ENCODE measurements around the gene CCDC38.
"Not testable (repeated sequence)": the region's sequence is repeated elsewhere in the genome, so short reads cannot be mapped to it uniquely, and the experiment has no call there.

Gene CCDC38

DNA sequence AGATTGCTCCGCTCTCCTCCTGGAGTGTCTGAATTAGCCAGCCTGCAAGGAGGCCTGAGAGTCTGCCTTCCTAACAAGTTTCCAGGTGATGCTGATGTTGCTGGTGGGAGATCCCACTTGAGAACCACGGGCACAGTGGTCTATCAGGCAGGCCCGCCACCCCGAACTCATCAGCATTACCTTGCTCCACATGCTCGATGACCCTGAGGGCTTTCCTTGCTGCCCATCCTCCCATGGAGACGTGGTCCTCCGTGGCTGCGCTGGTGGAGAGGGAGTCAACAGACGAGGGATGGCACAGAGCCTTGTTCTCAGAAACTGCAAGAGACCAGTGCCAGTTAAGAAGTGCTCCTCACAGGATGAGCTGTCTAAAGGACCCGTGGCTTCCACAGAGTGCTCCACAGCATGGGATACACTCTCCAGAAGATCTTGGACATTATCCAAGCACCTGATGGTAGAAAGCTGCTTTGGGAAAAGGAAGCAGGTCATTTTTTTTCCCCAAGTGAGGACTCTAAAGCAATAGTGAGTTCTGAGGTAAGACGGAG, 35.4 kb upstream of the CCDC38 start:
- H3K9me3 ChIP-seq (ENCODE audit: insufficient read depth, low read depth, low read length) = no peaks in the 10 kb centered on the region
- H3K4me3 ChIP-seq (ENCODE audit: low read length) = no peak overlapping the region
- no peak overlapping the region for H3K27ac ChIP-seq (ENCODE audit: low read depth, low read length)
- H3K9ac ChIP-seq (ENCODE audit: low read depth, low read length) = no peak overlapping the region
- H3K4me1 ChIP-seq (ENCODE audit: insufficient read depth, low read length) = no peaks in the 10 kb centered on the region
- 92% methylated on average over 11 of the region's 11 CpGs for WGBS
- no peaks in the 10 kb centered on the region for H3K27me3 ChIP-seq (ENCODE audit: insufficient read depth, low read length)
- no peaks in the 10 kb centered on the region for H3K36me3 ChIP-seq (ENCODE audit: insufficient read depth, low read length)

DNA sequence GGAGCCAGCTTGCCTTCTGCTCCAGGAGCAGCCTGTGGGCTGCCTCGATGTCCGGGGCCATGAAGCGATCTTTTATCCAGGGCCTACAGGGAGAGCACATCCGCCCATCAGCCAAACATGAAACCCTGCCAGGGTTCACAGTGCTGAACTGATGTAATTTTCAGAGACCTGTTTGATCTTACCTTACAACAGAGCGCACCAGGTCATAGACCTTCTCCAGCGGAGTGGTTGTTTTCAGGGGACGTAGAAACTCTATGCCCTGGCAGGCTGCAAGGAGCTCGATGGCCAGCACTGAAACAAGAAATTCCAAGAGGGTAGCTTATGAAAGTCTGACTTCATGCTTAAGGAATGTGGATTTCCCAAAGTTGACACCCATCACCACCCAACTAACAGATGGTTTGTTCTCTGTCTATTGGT, 34.0 kb upstream of the CCDC38 start:
- Histone ChIP-seq H3K4me3 (ENCODE audit: low read length) (no peak overlapping the region), H3K4me1 (ENCODE audit: insufficient read depth, low read length) (peaks cover 3% of the 10 kb centered on the region; the same call in 1 of the 2 replicates), H3K27me3 (ENCODE audit: insufficient read depth, low read length) (no peaks in the 10 kb centered on the region), H3K36me3 (ENCODE audit: insufficient read depth, low read length) (no peaks in the 10 kb centered on the region), H3K27ac (ENCODE audit: low read depth, low read length) (no peak overlapping the region), H3K9ac (ENCODE audit: low read depth, low read length) (no peak overlapping the region), H3K9me3 (ENCODE audit: insufficient read depth, low read depth, low read length) (no peaks in the 10 kb centered on the region)
- 93% methylated on average over 8 of the region's 8 CpGs for WGBS

DNA sequence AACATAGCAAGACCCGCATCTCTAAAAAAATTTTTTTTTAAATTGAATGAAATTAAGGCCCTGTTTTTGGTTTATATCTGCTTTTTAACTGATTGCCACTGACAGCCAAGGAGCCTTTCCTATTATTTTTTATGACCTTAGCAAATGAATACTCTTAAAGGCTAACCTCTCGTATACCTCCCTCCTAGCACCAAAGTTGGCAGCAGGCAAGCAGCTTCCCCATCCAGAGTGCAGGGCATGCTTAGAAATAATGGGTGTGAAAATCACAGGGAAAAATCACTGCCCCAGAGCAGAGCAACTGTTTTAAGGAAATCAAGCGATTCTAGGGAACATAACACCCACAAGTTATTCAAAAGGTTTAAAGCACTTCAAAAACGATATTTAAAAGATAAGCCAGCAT, 33.1 kb upstream of the CCDC38 start:
- no peak overlapping the region for H3K4me3 ChIP-seq (ENCODE audit: low read length)
- no peak overlapping the region for H3K9ac ChIP-seq (ENCODE audit: low read depth, low read length)
- peaks cover 11% of the 10 kb centered on the region for H3K4me1 ChIP-seq (ENCODE audit: insufficient read depth, low read length)
- no peaks in the 10 kb centered on the region for H3K36me3 ChIP-seq (ENCODE audit: insufficient read depth, low read length)
- no peak overlapping the region for H3K27ac ChIP-seq (ENCODE audit: low read depth, low read length)
- no peaks in the 10 kb centered on the region for H3K27me3 ChIP-seq (ENCODE audit: insufficient read depth, low read length)
- 89% methylated on average over 4 of the region's 4 CpGs for WGBS
- no peaks in the 10 kb centered on the region for H3K9me3 ChIP-seq (ENCODE audit: insufficient read depth, low read depth, low read length)

DNA sequence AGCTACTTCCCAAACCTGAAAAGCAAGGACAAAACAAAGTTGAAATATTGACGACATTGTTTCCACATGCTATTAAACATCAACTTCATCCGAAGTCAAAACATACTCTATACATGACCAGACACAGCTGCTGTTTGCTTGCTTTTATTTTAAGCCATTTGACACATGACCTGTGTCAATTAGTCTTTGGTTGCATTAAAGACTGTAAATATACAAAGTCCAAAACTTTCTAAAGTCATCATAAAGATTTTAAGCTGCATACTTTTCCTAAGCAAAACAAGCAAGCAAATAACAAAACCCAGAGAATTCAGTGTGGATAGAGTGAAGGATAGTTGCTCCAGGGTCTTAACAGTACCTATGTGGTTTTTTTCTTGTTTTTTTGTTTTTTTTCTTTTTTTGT, 31.9 kb upstream of the CCDC38 start:
- peaks cover 13% of the 10 kb centered on the region for H3K4me1 ChIP-seq (ENCODE audit: insufficient read depth, low read length)
- no peak overlapping the region for H3K27ac ChIP-seq (ENCODE audit: low read depth, low read length)
- H3K27me3 ChIP-seq (ENCODE audit: insufficient read depth, low read length) = no peaks in the 10 kb centered on the region
- H3K4me3 ChIP-seq (ENCODE audit: low read length) = no peak overlapping the region
- H3K9ac ChIP-seq (ENCODE audit: low read depth, low read length) = no peak overlapping the region
- no peaks in the 10 kb centered on the region for H3K36me3 ChIP-seq (ENCODE audit: insufficient read depth, low read length)
- no peaks in the 10 kb centered on the region for H3K9me3 ChIP-seq (ENCODE audit: insufficient read depth, low read depth, low read length)
- 91% methylated on average over 2 of the region's 2 CpGs for WGBS

DNA sequence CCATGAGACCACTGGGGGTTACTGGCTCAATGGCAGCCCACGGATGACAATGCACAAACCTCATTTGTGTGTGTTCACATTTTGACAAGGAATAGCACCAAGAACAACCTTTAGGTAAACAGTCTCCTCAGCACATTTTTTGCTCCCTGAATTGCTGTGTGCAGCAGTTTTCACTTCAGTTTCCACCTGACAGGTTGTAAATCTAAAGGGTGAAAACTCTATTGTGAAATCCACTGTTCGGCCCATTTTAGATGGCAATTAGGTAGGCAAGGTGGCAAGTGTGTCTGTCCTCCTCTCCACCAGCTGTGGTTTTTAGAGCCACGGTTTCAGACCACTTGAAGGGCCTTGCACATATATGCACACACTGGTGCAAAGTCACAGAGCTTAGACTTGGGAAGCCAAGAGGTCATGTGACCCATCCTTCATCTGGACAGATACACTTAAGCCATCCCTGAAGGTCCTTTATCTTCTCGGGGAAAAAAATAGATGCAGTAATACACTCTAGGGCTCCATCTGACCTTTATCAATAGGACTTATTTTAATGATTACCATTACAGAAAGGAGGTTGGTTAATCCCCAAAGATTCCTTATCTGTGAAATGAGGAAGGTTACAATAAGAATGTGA, 30.5 kb upstream of the CCDC38 start:
- Histone ChIP-seq H3K36me3 (ENCODE audit: insufficient read depth, low read length) (no peaks in the 10 kb centered on the region), H3K4me3 (ENCODE audit: low read length) (no peak overlapping the region), H3K9me3 (ENCODE audit: insufficient read depth, low read depth, low read length) (no peaks in the 10 kb centered on the region), H3K27ac (ENCODE audit: low read depth, low read length) (no peak overlapping the region), H3K27me3 (ENCODE audit: insufficient read depth, low read length) (no peaks in the 10 kb centered on the region), H3K9ac (ENCODE audit: low read depth, low read length) (no peak overlapping the region), H3K4me1 (ENCODE audit: insufficient read depth, low read length) (peaks cover 13% of the 10 kb centered on the region)
- WGBS = 90% methylated on average over 4 of the region's 4 CpGs

DNA sequence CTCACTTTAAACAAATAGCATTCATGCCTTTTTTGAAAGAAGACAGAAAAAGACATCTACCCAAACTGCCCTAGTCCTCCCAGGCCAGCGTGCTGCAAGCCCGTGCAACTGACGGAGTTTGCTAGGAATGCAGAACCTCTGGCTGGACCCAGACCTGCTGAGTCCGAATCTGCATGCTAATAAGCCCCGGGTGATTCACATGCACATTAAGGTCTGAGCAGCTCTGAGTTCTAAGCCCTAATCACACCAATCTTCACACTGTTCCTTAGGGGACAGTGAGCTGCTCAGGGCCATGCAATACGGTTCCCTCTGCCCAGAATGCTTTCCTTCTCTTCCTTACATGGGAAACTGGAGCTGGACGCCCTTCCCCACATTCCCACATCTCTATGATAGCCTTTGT, 28.5 kb upstream of the CCDC38 start:
- H3K4me3 ChIP-seq (ENCODE audit: low read length) = no peak overlapping the region

DNA sequence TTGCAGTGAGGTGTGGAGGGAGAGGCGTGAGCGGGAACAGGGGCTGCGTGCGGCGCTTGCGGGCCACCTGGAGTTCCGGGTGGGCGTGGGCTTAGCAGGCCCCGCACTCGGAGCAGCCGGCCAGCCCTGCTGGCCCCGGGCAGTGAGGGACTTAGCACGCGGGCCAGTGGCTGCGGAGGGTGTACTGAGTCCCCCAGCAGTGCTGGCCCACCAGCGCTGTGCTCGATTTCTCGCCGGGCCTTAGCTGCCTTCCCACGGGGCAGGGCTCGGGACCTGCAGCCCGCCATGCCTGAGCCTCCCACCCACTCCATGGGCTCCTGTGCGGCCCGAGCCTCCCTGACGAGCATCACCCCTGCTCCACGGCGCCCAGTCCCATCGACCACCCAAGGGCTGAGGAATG, 26.7 kb upstream of the CCDC38 start:
- WGBS = 95% methylated on average over 27 of the region's 28 CpGs
- not testable (repeated sequence) for H3K36me3 ChIP-seq (ENCODE audit: insufficient read depth, low read length); H3K4me3 ChIP-seq (ENCODE audit: low read length); H3K9ac ChIP-seq (ENCODE audit: low read depth, low read length); H3K9me3 ChIP-seq (ENCODE audit: insufficient read depth, low read depth, low read length); H3K27me3 ChIP-seq (ENCODE audit: insufficient read depth, low read length); H3K27ac ChIP-seq (ENCODE audit: low read depth, low read length)
- H3K4me1 ChIP-seq (ENCODE audit: insufficient read depth, low read length) = peaks cover 13% of the 10 kb centered on the region

More for the DNA sequence above, 28.5 kb upstream of the CCDC38 start:
- WGBS = 14% methylated on average over 7 of the region's 7 CpGs
- Histone ChIP-seq H3K9me3 (ENCODE audit: insufficient read depth, low read depth, low read length) (no peaks in the 10 kb centered on the region), H3K27me3 (ENCODE audit: insufficient read depth, low read length) (no peaks in the 10 kb centered on the region), H3K9ac (ENCODE audit: low read depth, low read length) (no peak overlapping the region), H3K27ac (ENCODE audit: low read depth, low read length) (peak overlapping the region; percentile 65; the same call in 1 of the 2 replicates), H3K36me3 (ENCODE audit: insufficient read depth, low read length) (no peaks in the 10 kb centered on the region), H3K4me1 (ENCODE audit: insufficient read depth, low read length) (peaks cover 13% of the 10 kb centered on the region)

DNA sequence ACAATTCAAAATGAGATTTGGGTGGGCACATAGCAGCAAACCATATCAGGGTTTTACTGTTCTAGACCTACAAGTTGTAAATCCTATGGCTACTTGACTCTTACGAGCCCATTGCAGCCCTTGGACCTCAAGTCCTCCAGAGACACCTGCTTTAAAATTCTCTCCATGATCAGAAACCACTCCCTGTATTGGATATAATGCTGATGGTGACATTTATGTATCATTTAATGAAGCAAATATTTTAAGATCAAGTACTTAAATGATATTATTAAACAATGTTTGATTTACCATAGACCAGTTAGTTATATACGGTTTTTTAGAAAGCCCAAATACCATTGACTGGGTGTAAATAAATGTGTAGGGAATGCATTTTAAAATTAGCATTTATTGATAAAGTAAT, 24.9 kb upstream of the CCDC38 start:
- peaks cover 13% of the 10 kb centered on the region for H3K4me1 ChIP-seq (ENCODE audit: insufficient read depth, low read length)
- no peak overlapping the region for H3K27ac ChIP-seq (ENCODE audit: low read depth, low read length)
- H3K9ac ChIP-seq (ENCODE audit: low read depth, low read length) = no peak overlapping the region
- WGBS = 91% methylated on average over 1 of the region's 2 CpGs
- H3K36me3 ChIP-seq (ENCODE audit: insufficient read depth, low read length) = no peaks in the 10 kb centered on the region
- H3K9me3 ChIP-seq (ENCODE audit: insufficient read depth, low read depth, low read length) = no peaks in the 10 kb centered on the region
- no peaks in the 10 kb centered on the region; the same call in 1 of the 2 replicates for H3K27me3 ChIP-seq (ENCODE audit: insufficient read depth, low read length)
- H3K4me3 ChIP-seq (ENCODE audit: low read length) = no peak overlapping the region

DNA sequence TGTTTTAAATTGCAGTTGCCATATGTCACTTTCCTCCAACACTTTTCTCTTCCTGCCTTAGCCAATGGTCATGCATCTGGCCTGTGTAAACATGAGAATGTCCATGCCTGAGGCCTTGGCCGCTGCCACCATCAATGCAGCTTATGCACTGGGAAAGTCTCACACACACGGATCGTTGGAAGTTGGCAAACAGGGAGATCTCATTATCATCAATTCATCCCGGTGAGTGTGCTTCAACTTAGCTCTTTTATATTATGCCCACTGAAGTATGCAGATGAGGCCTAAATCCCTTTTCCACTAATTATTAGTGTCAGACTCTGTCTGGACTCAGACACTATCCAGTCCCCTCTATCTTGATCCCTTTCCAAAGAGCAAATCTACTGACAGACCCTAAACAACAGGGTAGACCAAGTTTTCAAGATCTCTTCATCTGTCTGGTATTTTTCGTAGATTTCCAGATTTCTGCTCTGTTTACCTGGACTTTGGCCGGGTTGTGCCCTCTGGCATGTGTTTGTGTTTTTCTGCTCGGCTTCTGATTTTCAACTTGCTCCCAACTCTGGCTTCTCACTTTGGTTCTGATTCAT, 24.0 kb upstream of the CCDC38 start:
- H3K27ac ChIP-seq (ENCODE audit: low read depth, low read length) = no peak overlapping the region
- peaks cover 9% of the 10 kb centered on the region for H3K4me1 ChIP-seq (ENCODE audit: insufficient read depth, low read length)
- H3K9ac ChIP-seq (ENCODE audit: low read depth, low read length) = no peak overlapping the region
- H3K4me3 ChIP-seq (ENCODE audit: low read length) = no peak overlapping the region
- H3K27me3 ChIP-seq (ENCODE audit: insufficient read depth, low read length) = no peaks in the 10 kb centered on the region; the same call in 1 of the 2 replicates
- H3K9me3 ChIP-seq (ENCODE audit: insufficient read depth, low read depth, low read length) = no peaks in the 10 kb centered on the region
- H3K36me3 ChIP-seq (ENCODE audit: insufficient read depth, low read length) = no peaks in the 10 kb centered on the region
- 90% methylated on average over 7 of the region's 7 CpGs for WGBS

DNA sequence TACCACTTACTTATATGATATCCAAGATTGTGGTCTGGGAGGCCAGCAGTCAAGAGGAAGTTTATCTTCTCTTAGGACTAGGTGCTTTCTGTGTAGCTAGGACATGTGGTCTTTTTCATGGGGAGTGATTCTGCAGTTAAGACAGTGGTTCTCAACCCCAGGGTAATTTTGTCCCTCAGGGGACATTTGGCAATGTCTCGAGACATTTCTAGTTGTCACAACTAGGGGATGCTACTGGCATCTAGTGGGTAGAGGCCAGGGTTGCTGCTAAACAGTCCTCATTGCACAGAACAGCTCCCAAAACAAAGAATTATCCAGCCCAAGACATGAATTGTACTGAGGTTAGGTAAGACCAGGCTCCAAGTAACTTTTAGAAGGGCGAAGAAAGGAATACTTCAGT, 20.7 kb upstream of the CCDC38 start:
- no peaks in the 10 kb centered on the region for H3K9me3 ChIP-seq (ENCODE audit: insufficient read depth, low read depth, low read length)

DNA sequence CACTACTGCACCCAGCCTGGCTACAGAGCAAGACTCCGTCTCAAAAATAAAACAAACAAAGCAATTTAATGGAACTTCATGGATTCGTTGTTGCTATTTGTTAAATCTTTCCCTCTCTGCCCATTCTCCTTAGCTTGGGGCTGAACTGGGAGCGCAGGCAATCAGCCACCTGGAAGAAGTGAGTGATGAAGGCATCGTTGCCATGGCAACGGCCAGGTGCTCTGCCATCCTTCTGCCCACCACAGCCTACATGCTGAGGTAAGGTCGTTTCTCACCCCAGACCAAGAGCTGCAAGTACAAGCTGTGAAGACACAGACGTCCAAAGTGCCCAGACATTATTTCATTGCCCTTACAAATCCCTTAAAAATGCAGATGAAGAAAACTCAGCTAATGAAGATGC, 19.8 kb upstream of the CCDC38 start:
- Histone ChIP-seq H3K4me1 (ENCODE audit: insufficient read depth, low read length) (0 out of 2 replicates have a peak, but pooled peaks cover 3% of the 10 kb centered on the region), H3K27ac (ENCODE audit: low read depth, low read length) (no peak overlapping the region), H3K36me3 (ENCODE audit: insufficient read depth, low read length) (no peaks in the 10 kb centered on the region), H3K27me3 (ENCODE audit: insufficient read depth, low read length) (no peaks in the 10 kb centered on the region; the same call in 1 of the 2 replicates), H3K9me3 (ENCODE audit: insufficient read depth, low read depth, low read length) (no peaks in the 10 kb centered on the region), H3K9ac (ENCODE audit: low read depth, low read length) (no peak overlapping the region), H3K4me3 (ENCODE audit: low read length) (no peak overlapping the region)
- 84% methylated on average over 7 of the region's 7 CpGs for WGBS

More for the DNA sequence above, 20.7 kb upstream of the CCDC38 start:
- WGBS = 96% methylated on average over 2 of the region's 2 CpGs
- H3K27ac ChIP-seq (ENCODE audit: low read depth, low read length) = no peak overlapping the region
- no peaks in the 10 kb centered on the region for H3K36me3 ChIP-seq (ENCODE audit: insufficient read depth, low read length)
- no peak overlapping the region for H3K4me3 ChIP-seq (ENCODE audit: low read length)
- H3K9ac ChIP-seq (ENCODE audit: low read depth, low read length) = no peak overlapping the region
- no peaks in the 10 kb centered on the region; the same call in 1 of the 2 replicates for H3K27me3 ChIP-seq (ENCODE audit: insufficient read depth, low read length)
- no peaks in the 10 kb centered on the region for H3K4me1 ChIP-seq (ENCODE audit: insufficient read depth, low read length)

All from HUES64 (cell line).